Measurements from ENCODE around the gene MYPN. TPM values are rescaled to one million over a fixed set of nuclear protein-coding genes. Genes with fewer than 3 reads are reported as not detected.

Gene MYPN
- total and polyA plus RNA-seq, 2 donors (not counting 1 experiment from before 2014, with no cell fraction given): not detected

- H3K9me3 ChIP-seq (ENCODE audit: control extremely low read depth in 1 of 3, control insufficient read depth in 2 of 3, insufficient read depth in 1 of 3, low read length in 2 of 3): no peaks in the 10 kb centered on the region
- DNase-seq: no peak
- no peaks in the 10 kb centered on the region for H3K27me3 ChIP-seq (replicated peaks in 1 of 4; ENCODE audit: control extremely low read depth in 1 of 4, control insufficient read depth in 3 of 4, insufficient read depth in 4 of 4, low read length in 3 of 4)
- no peaks in the 10 kb centered on the region for H3K27me3 Mint-ChIP-seq
- WGBS (ENCODE audit: insufficient coverage): 6% methylated on average over 2 of the region's 3 CpGs
- no peak for ATAC-seq (ENCODE audit: low read depth)
- no peaks in the 10 kb centered on the region for H3K4me1 ChIP-seq (ENCODE audit: control insufficient read depth in 2 of 2, insufficient read depth in 2 of 2, low read length in 2 of 2)
- no peak overlapping the region for H3K4me3 Mint-ChIP-seq
- no peak overlapping the region for H2AFZ ChIP-seq (ENCODE audit: insufficient read depth, low read depth, low read length, poor library complexity, severe bottlenecking)
- POLR2A ChIA-PET: no interaction called here
- no peak for TF ChIP-seq EZH2 (IDR thresholded peaks at IDR 0.05; ENCODE audit: borderline replicate concordance, insufficient read depth, low read depth, low read length, poor library complexity, severe bottlenecking)
- TF ChIP-seq, protein P1, sequence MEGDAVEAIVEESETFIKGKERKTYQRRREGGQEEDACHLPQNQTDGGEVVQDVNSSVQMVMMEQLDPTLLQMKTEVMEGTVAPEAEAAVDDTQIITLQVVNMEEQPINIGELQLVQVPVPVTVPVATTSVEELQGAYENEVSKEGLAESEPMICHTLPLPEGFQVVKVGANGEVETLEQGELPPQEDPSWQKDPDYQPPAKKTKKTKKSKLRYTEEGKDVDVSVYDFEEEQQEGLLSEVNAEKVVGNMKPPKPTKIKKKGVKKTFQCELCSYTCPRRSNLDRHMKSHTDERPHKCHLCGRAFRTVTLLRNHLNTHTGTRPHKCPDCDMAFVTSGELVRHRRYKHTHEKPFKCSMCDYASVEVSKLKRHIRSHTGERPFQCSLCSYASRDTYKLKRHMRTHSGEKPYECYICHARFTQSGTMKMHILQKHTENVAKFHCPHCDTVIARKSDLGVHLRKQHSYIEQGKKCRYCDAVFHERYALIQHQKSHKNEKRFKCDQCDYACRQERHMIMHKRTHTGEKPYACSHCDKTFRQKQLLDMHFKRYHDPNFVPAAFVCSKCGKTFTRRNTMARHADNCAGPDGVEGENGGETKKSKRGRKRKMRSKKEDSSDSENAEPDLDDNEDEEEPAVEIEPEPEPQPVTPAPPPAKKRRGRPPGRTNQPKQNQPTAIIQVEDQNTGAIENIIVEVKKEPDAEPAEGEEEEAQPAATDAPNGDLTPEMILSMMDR (IDR thresholded peaks at IDR 0.05): no peak
- CTCF ChIA-PET: interaction anchor here (1.7 kb wide), 1 partner anchor 8 kb away, joined by 7 read pairs; no protein-coding TSS in a partner anchor
- no peaks in the 10 kb centered on the region for H3K4me1 Mint-ChIP-seq
- no peak overlapping the region for H3K4me2 ChIP-seq (replicated peaks; ENCODE audit: low read depth, low read length, poor library complexity, severe bottlenecking)
- H3K36me3 ChIP-seq (replicated peaks in 1 of 2; ENCODE audit: control extremely low read depth in 1 of 2, control insufficient read depth in 1 of 2, extremely low read depth in 1 of 2, insufficient read depth in 2 of 2, low read length in 1 of 2): no peaks in the 10 kb centered on the region
- H3K79me2 ChIP-seq (ENCODE audit: control insufficient read depth, insufficient read depth, low read length): no peaks in the 10 kb centered on the region
- intact Hi-C loops (cut with micrococcal nuclease): no loop called here
- H4K20me1 ChIP-seq (ENCODE audit: control insufficient read depth, insufficient read depth, low read length, poor library complexity, severe bottlenecking): no peaks in the 10 kb centered on the region
- no peak overlapping the region for H3K9ac ChIP-seq (ENCODE audit: low read length)
- no peak overlapping the region for H3K4me3 ChIP-seq (ENCODE audit: control extremely low read depth in 1 of 5, extremely low read depth in 1 of 5, insufficient read depth in 1 of 5, low read depth in 2 of 5, low read length in 4 of 5)
- no peak overlapping the region for H3K27ac ChIP-seq (ENCODE audit: low read length in 2 of 2)
- no peak overlapping the region for H3K27ac Mint-ChIP-seq
- no peaks in the 10 kb centered on the region for H3K9me3 Mint-ChIP-seq (ENCODE audit: insufficient read depth)
Measured at GRCh38 chr10:68165643-68166042, 56.4 kb downstream of the MYPN start.

DNA sequence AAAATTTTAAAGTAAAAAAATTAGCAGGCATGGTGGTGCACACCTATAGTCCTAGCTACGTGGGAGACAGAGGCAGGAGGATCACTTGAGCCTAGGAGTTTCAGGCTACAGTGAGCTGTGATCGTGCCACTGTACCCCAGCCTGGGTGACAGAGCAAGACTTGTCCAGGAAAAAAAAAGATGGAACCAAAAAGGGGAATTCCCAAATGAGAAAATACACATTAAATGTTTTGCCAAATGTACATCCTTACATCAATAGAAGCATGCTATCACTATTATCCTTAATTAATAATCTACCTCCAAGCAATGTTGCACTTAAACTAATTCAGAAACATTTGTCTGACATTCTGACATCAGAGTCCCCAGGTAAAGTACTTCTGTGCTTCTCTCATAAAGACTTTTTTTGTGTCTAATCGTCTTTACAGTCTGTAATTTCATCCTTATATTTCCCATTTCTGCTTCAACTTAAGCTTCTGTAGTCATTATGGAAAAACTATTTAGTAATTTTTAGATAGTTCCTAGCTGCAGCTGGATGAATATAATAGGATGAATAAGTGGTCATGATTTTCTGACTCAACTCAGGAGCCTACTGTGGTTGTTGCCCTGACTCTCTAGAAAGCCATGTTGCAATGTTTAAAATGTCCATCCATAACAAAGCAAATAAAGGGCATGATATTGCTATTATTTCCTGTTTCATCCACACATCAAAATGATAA, 57.7 kb downstream of the MYPN start:
- ChIA-PET CTCF (interaction anchor here (1.7 kb wide), 1 partner anchor 10 kb away, joined by 7 read pairs; no protein-coding TSS in a partner anchor), POLR2A (no interaction called here)
- H3K27ac Mint-ChIP-seq: no peak overlapping the region
- H3K9me3 Mint-ChIP-seq (ENCODE audit: insufficient read depth): no peaks in the 10 kb centered on the region
- no peak overlapping the region for H3K4me3 Mint-ChIP-seq
- intact Hi-C loops (cut with micrococcal nuclease): no loop called here
- WGBS (ENCODE audit: insufficient coverage): 58% methylated on average over 2 of the region's 3 CpGs
- Histone ChIP-seq H3K27ac (ENCODE audit: low read length in 2 of 2) (no peak overlapping the region), H3K9me3 (ENCODE audit: control extremely low read depth in 1 of 3, control insufficient read depth in 2 of 3, insufficient read depth in 1 of 3, low read length in 2 of 3) (no peaks in the 10 kb centered on the region), H3K79me2 (ENCODE audit: control insufficient read depth, insufficient read depth, low read length) (no peaks in the 10 kb centered on the region), H3K27me3 (replicated peaks in 1 of 4; ENCODE audit: control extremely low read depth in 1 of 4, control insufficient read depth in 3 of 4, insufficient read depth in 4 of 4, low read length in 3 of 4) (no peaks in the 10 kb centered on the region), H4K20me1 (ENCODE audit: control insufficient read depth, insufficient read depth, low read length, poor library complexity, severe bottlenecking) (no peaks in the 10 kb centered on the region), H3K4me1 (ENCODE audit: control insufficient read depth in 2 of 2, insufficient read depth in 2 of 2, low read length in 2 of 2) (no peaks in the 10 kb centered on the region), H3K36me3 (replicated peaks in 1 of 2; ENCODE audit: control extremely low read depth in 1 of 2, control insufficient read depth in 1 of 2, extremely low read depth in 1 of 2, insufficient read depth in 2 of 2, low read length in 1 of 2) (no peaks in the 10 kb centered on the region), H3K4me2 (replicated peaks; ENCODE audit: low read depth, low read length, poor library complexity, severe bottlenecking) (no peak overlapping the region), H3K4me3 (ENCODE audit: control extremely low read depth in 1 of 5, extremely low read depth in 1 of 5, insufficient read depth in 1 of 5, low read depth in 2 of 5, low read length in 4 of 5) (no peak overlapping the region), H3K9ac (ENCODE audit: low read length) (no peak overlapping the region), H2AFZ (ENCODE audit: insufficient read depth, low read depth, low read length, poor library complexity, severe bottlenecking) (no peak overlapping the region)
- DNase-seq (no peak), ATAC-seq (ENCODE audit: low read depth) (no peak)
- H3K27me3 Mint-ChIP-seq: no peaks in the 10 kb centered on the region
- H3K4me1 Mint-ChIP-seq: no peaks in the 10 kb centered on the region
- TF ChIP-seq, protein P1 (IDR thresholded peaks at IDR 0.05): no peak

Data from B cell (primary cell).